GM23338 (cell line): Measurements from ENCODE around the gene PLOD3. TPM values are rescaled to one million over a fixed set of nuclear protein-coding genes. Genes with fewer than 3 reads are reported as not detected.

Experiments
- ATAC-seq: fragments of 200-7000 bp; cut with Tn5 transposase; 3 replicates; pipeline ENCODE4 v1.9.1; 2020
- DNase-seq: peaks from one replicate; pipeline ENCODE4 v3.0.0-alpha.2; 2015; ENCODE audit warnings: low spot score
- H2AFZ ChIP-seq: fragments of 200-600 bp; sonication (generic); 2 replicates; pipeline ENCODE4 v1.8.0; 2016; ENCODE audit warnings: antibody characterized with exemption, mild to moderate bottlenecking, moderate library complexity
- H3F3A ChIP-seq: fragments of 200-600 bp; sonication (generic); replicated peaks from 2 replicates; pipeline ENCODE4 v1.8.0; 2017; ENCODE audit warnings: antibody characterized with exemption, mixed run types, low read depth
- H3K27ac ChIP-seq: fragments of 200-600 bp; sonication (generic); 2 replicates; pipeline ENCODE4 v1.6.1; 2016; ENCODE audit warnings: low read depth
- H3K27me3 ChIP-seq: fragments of 200-600 bp; sonication (generic); 2 replicates; pipeline ENCODE4 v1.8.0; 2016; ENCODE audit warnings: mild to moderate bottlenecking, mixed run types, moderate library complexity; ENCODE audit not compliant: insufficient read depth
- H3K36me3 ChIP-seq: fragments of 200-600 bp; sonication (generic); 2 replicates; pipeline ENCODE4 v1.8.0; 2016; ENCODE audit warnings: mild to moderate bottlenecking; ENCODE audit not compliant: insufficient read depth
- H3K4me1 ChIP-seq: fragments of 200-600 bp; sonication (generic); 2 replicates; pipeline ENCODE4 v1.8.0; 2016; ENCODE audit warnings: mild to moderate bottlenecking, moderate library complexity; ENCODE audit not compliant: insufficient read depth
- H3K4me2 ChIP-seq: fragments of 200-600 bp; sonication (generic); 2 replicates; pipeline ENCODE4 v1.7.1; 2017; ENCODE audit warnings: mixed run types
- H3K4me3 ChIP-seq: fragments of 200-600 bp; sonication (generic); 2 replicates; pipeline ENCODE4 v1.6.1; 2016; ENCODE audit warnings: mixed run types
- H3K79me2 ChIP-seq: fragments of 200-600 bp; sonication (generic); replicated peaks from 2 replicates; pipeline ENCODE4 v1.8.0; 2017; ENCODE audit warnings: mild to moderate bottlenecking; ENCODE audit not compliant: insufficient read depth
- H3K9me2 ChIP-seq: fragments of 200-600 bp; sonication (generic); 2 replicates; pipeline ENCODE4 v1.8.0; 2017; ENCODE audit not compliant: insufficient read depth
- H4K20me1 ChIP-seq: fragments of 200-600 bp; sonication (generic); replicated peaks from 2 replicates; pipeline ENCODE4 v1.8.0; 2017; ENCODE audit warnings: mild to moderate bottlenecking; ENCODE audit not compliant: insufficient read depth
- H3K27ac Mint-ChIP-seq: 2 replicates; pipeline ENCODE4 v1.8.0; 2020; ENCODE audit warnings: inconsistent platforms, mild to moderate bottlenecking, moderate library complexity, mixed read lengths
- H3K27me3 Mint-ChIP-seq: 3 replicates; pipeline ENCODE4 v1.8.0; 2022; ENCODE audit warnings: low read depth, mild to moderate bottlenecking, moderate library complexity, mixed read lengths, inconsistent platforms; ENCODE audit not compliant: insufficient read depth, poor library complexity
- H3K36me3 Mint-ChIP-seq: 3 replicates; pipeline ENCODE4 v1.8.0; 2021; ENCODE audit warnings: low read depth, mild to moderate bottlenecking, inconsistent platforms, moderate library complexity, mixed read lengths
- H3K4me1 Mint-ChIP-seq: 3 replicates; pipeline ENCODE4 v1.8.0; 2020; ENCODE audit warnings: mild to moderate bottlenecking, inconsistent platforms, mixed read lengths
- H3K4me3 Mint-ChIP-seq: 3 replicates; pipeline ENCODE4 v1.8.0; 2021; ENCODE audit warnings: moderate library complexity, mild to moderate bottlenecking, inconsistent platforms, mixed read lengths
- H3K9me3 Mint-ChIP-seq: 3 replicates; pipeline ENCODE4 v1.8.0; 2020; ENCODE audit warnings: moderate library complexity, mild to moderate bottlenecking, inconsistent platforms, mixed read lengths
- CREB1 ChIP-seq: fragments of 250-450 bp; sonication (Bioruptor Pico); IDR thresholded peaks from 2 replicates; pipeline ENCODE4 v1.5.0; 2020; ENCODE audit warnings: low read depth, mild to moderate bottlenecking, moderate library complexity
- EZH2 ChIP-seq: fragments of 200-600 bp; sonication (generic); IDR thresholded peaks from one replicate; pipeline ENCODE4 v1.8.0; 2017; ENCODE audit warnings: antibody characterized with exemption, mild to moderate bottlenecking, low read depth; ENCODE audit not compliant: unreplicated experiment
- JUNB ChIP-seq: IDR thresholded peaks from one replicate; pipeline ENCODE4 v1.6.1; 2016; ENCODE audit warnings: antibody characterized with exemption; ENCODE audit not compliant: unreplicated experiment
- POLR2AphosphoS5 ChIP-seq: IDR thresholded peaks from 2 replicates; pipeline ENCODE4 v1.6.1; 2016; ENCODE audit warnings: antibody characterized with exemption, low read depth
- ZNF114 ChIP-seq: fragments of 250-450 bp; sonication (Bioruptor Pico); IDR thresholded peaks from 2 replicates; pipeline ENCODE4 v1.5.0; 2020; ENCODE audit warnings: mild to moderate bottlenecking, moderate library complexity
- polyA plus RNA-seq: library from polyadenylated mRNA; unstranded; fragments of >200 nt; fragmentation: Nextera tagmentation; extraction: Ambion mirVana; gene quantifications from 2 replicates; pipeline ENCODE4 v1.2.1, GENCODE V29; 2016
- total RNA-seq: library from RNA; depleted of rRNA; stranded (reverse); fragments of >200 nt; shearing (Covaris generic); gene quantifications from 2 replicates; pipeline ENCODE4 v1.2.3, GENCODE V29; 2014
- TF ChIP-seq, protein P1 (sequence below): IDR thresholded peaks from one replicate; pipeline ENCODE4 v1.6.1; 2018; ENCODE audit warnings: antibody characterized with exemption; ENCODE audit not compliant: unreplicated experiment

Gene PLOD3
- total and polyA plus RNA-seq, 2 experiments from 2014 or later = 35.2 to 40.7 TPM

DNA sequence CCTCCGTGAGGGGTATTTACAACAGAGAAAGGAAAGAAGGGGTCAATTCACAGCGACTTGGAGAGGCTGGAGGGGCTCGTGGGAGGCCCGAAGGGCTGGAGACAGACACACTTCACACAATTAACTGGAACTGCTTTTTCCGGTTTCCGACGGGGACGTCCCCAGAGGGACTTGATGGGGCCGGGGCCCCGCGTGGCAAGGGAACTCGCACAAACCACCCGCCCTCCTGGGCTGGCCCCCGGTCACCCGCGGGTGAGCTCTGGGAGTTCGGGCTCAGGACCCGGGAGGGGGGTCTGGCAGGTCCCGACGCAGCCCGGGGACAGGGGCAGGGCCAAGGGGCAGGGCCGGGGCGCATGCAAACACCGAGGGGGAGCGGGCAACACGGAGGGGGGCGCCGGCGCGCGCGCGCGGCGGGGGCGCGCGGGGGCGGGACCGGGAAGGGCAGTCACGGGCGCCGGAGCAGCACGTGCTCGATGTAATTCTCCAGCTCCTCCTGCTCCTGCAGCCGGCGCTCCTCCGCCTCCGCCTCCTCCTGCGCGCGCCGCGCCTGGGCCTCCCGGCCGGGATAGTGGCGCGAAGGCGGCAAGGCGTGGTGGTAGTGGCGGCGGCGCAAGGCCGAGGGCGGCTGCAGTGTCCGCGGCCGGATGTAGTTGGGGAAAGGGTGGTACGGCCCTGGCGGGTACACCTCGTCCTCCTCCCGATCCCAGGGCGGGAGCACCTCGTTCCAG, 54.7 kb downstream of the PLOD3 start:
- H3K27ac Mint-ChIP-seq = no peak overlapping the region
- H3K36me3 ChIP-seq = no peaks in the 10 kb centered on the region
- H2AFZ ChIP-seq = peak overlapping the region; percentile 40; the same call in 1 of the 2 replicates
- no peaks in the 10 kb centered on the region; the same call in 1 of the 3 replicates for H3K9me3 Mint-ChIP-seq
- 0 out of 2 replicates have a peak overlapping the region, but pooled peaks have one; percentile 26 for H3K27ac ChIP-seq
- peaks cover 11% of the 10 kb centered on the region for H3K36me3 Mint-ChIP-seq
- H3K4me2 ChIP-seq = peak overlapping the region; percentile 91
- peak; percentile 84 for DNase-seq
- H3K4me1 ChIP-seq = peaks cover 49% of the 10 kb centered on the region
- peaks cover 53% of the 10 kb centered on the region for H3K27me3 Mint-ChIP-seq
- peaks cover 53% of the 10 kb centered on the region for H3K4me1 Mint-ChIP-seq
- peaks cover 58% of the 10 kb centered on the region for H3K27me3 ChIP-seq
- peaks cover 6% of the 10 kb centered on the region; the same call in 1 of the 2 replicates for H4K20me1 ChIP-seq
- H3K9me2 ChIP-seq = no peaks in the 10 kb centered on the region
- peak overlapping the region; percentile 81 for H3K4me3 Mint-ChIP-seq
- H3F3A ChIP-seq = peaks cover 24% of the 10 kb centered on the region
- H3K79me2 ChIP-seq = no peaks in the 10 kb centered on the region
- peak overlapping the region; percentile 72 for H3K4me3 ChIP-seq
- TF ChIP-seq, protein P1, sequence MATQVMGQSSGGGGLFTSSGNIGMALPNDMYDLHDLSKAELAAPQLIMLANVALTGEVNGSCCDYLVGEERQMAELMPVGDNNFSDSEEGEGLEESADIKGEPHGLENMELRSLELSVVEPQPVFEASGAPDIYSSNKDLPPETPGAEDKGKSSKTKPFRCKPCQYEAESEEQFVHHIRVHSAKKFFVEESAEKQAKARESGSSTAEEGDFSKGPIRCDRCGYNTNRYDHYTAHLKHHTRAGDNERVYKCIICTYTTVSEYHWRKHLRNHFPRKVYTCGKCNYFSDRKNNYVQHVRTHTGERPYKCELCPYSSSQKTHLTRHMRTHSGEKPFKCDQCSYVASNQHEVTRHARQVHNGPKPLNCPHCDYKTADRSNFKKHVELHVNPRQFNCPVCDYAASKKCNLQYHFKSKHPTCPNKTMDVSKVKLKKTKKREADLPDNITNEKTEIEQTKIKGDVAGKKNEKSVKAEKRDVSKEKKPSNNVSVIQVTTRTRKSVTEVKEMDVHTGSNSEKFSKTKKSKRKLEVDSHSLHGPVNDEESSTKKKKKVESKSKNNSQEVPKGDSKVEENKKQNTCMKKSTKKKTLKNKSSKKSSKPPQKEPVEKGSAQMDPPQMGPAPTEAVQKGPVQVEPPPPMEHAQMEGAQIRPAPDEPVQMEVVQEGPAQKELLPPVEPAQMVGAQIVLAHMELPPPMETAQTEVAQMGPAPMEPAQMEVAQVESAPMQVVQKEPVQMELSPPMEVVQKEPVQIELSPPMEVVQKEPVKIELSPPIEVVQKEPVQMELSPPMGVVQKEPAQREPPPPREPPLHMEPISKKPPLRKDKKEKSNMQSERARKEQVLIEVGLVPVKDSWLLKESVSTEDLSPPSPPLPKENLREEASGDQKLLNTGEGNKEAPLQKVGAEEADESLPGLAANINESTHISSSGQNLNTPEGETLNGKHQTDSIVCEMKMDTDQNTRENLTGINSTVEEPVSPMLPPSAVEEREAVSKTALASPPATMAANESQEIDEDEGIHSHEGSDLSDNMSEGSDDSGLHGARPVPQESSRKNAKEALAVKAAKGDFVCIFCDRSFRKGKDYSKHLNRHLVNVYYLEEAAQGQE = no peak
- TF ChIP-seq POLR2AphosphoS5 = peak; percentile 1
- ATAC-seq = peak; percentile 11

DNA sequence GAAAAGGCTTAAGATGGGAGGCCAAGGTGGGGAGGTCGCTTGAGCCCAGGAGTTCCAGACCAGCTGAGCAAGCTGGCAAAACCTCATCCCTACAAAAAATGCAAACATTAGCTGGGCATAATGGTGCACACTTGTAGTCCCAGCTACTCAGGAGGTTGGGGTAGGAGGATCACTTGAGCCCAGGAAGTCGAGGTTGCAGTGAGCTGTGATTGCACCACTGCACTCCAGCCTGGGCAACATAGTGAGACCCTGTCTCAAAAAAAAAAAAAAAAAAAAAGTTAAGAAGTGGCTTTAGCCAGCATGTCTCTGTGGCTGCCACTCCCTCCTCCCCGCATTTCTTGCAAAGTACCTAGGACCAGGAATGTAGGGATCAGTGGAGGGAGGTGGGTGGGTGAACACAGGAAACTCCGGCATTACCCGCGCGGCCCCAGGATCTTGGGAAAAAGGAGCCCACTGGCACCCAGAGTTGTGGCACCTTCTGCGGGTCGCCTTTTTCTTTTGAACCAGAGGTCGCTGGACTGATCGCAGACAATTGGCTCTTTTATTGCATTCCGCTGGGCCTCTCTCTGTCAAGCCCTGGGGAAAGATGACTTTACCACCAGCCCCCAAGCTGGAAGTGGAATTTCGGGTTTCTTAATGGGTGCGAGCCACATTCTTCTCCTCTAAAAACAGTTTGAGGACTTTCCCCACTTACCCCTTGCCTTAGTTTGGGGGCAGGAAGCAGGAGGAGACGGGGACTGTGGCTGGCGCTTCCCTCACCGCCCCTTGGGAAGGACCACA, 55.5 kb downstream of the PLOD3 start:
- Histone ChIP-seq H3F3A (peaks cover 26% of the 10 kb centered on the region), H3K9me2 (no peaks in the 10 kb centered on the region), H3K27ac (0 out of 2 replicates have a peak overlapping the region, but pooled peaks have one; percentile 26), H2AFZ (peak overlapping the region; percentile 40; the same call in 1 of the 2 replicates), H3K4me2 (peak overlapping the region; percentile 91), H3K4me1 (peaks cover 48% of the 10 kb centered on the region), H4K20me1 (peaks cover 6% of the 10 kb centered on the region; the same call in 1 of the 2 replicates), H3K4me3 (peak overlapping the region; percentile 72), H3K36me3 (no peaks in the 10 kb centered on the region), H3K27me3 (peaks cover 50% of the 10 kb centered on the region), H3K79me2 (no peaks in the 10 kb centered on the region)
- TF ChIP-seq POLR2AphosphoS5 (no peak), EZH2 (no peak), JUNB (no peak), ZNF114 (CRISPR knock-in tag) (no peak), CREB1 (no peak)
- TF ChIP-seq, protein P1 = no peak
- Mint-ChIP-seq H3K27ac (no peak overlapping the region), H3K4me3 (peak overlapping the region; percentile 81), H3K36me3 (peaks cover 17% of the 10 kb centered on the region), H3K4me1 (peaks cover 53% of the 10 kb centered on the region), H3K27me3 (peaks cover 46% of the 10 kb centered on the region), H3K9me3 (no peaks in the 10 kb centered on the region; the same call in 1 of the 3 replicates)
- DNase-seq (peak; percentile 55), ATAC-seq (no peak)
